HepG2 (cell line): ENCODE data around the gene ZBTB21. TPM values are rescaled to one million over a fixed set of nuclear protein-coding genes. Genes with fewer than 3 reads are reported as not detected.

Source experiments
- ADNP ChIP-seq: sonication (generic); formaldehyde crosslinking; IDR thresholded peaks from 2 replicates; pipeline ENCODE4 v1.4.0; 2020; ENCODE audit warnings: missing genetic modification reagents
- ARNT2 ChIP-seq: sonication (generic); formaldehyde crosslinking; IDR thresholded peaks from 2 replicates; pipeline ENCODE4 v1.8.0; 2022; ENCODE audit warnings: mild to moderate bottlenecking, low read depth, missing genetic modification reagents, moderate library complexity
- ATRX ChIP-seq: sonication (generic); formaldehyde crosslinking; IDR thresholded peaks from 2 replicates; pipeline ENCODE4 v1.4.0; 2020; ENCODE audit warnings: missing genetic modification reagents, borderline replicate concordance
- NFE2L1 ChIP-seq: sonication (generic); formaldehyde crosslinking; IDR thresholded peaks from 2 replicates; pipeline ENCODE4 v1.4.0; 2020; ENCODE audit warnings: missing genetic modification reagents, mild to moderate bottlenecking, borderline replicate concordance
- NR3C1 ChIP-seq: sonication (generic); formaldehyde crosslinking; IDR thresholded peaks from 2 replicates; pipeline ENCODE4 v1.4.0; 2020; ENCODE audit warnings: missing genetic modification reagents
- RAD21 ChIP-seq: fragments of 450-650 bp; formaldehyde crosslinking; IDR thresholded peaks from 2 replicates; pipeline ENCODE4 v1.5.0; 2020; ENCODE audit warnings: mild to moderate bottlenecking
- ZNF430 ChIP-seq: sonication (generic); formaldehyde crosslinking; IDR thresholded peaks from 2 replicates; pipeline ENCODE4 v1.9.0; 2021; ENCODE audit warnings: mild to moderate bottlenecking, missing genetic modification reagents
- ZNF570 ChIP-seq: sonication (generic); formaldehyde crosslinking; IDR thresholded peaks from 2 replicates; pipeline ENCODE4 v1.4.0; 2020; ENCODE audit warnings: mild to moderate bottlenecking, missing genetic modification reagents, borderline replicate concordance
- ZNF776 ChIP-seq: sonication (generic); formaldehyde crosslinking; IDR thresholded peaks from 2 replicates; pipeline ENCODE4 v1.4.0; 2020; ENCODE audit warnings: mild to moderate bottlenecking, missing genetic modification reagents
- polyA plus RNA-seq, 8 experiments: library from polyadenylated mRNA; depleted of rRNA in 3 of 8; stranded (reverse) in 7 of 8; unstranded in 1 of 8; fragments of >200 nt; fragmentation: Illumina TruSeq in 4 of 8; extraction: Trizol in 4 of 8; gene quantifications; 2 replicates each; pipeline versions ENCODE4 v1.2.1 to v1.2.3, GENCODE V29; 2011 to 2016; ENCODE audit warnings: low read depth in 4 of 8, missing spikeins in 1 of 8, mixed read lengths in 1 of 8; ENCODE audit not compliant: insufficient read depth in 1 of 8
- total RNA-seq, 5 experiments: library from RNA; depleted of rRNA; stranded (reverse); fragments of >200 nt; fragmentation: Illumina TruSeq; extraction: Trizol; gene quantifications; 2 replicates each; pipeline ENCODE4 v1.2.3, GENCODE V29; 2016; ENCODE audit warnings: low read depth in 1 of 5
- TF ChIP-seq, protein P1 (sequence below): sonication (generic); formaldehyde crosslinking; IDR thresholded peaks from one replicate; pipeline ENCODE4 v1.5.1; 2020; ENCODE audit warnings: mild to moderate bottlenecking, missing genetic modification reagents; ENCODE audit errors: not compliant biosample characterization
- TF ChIP-seq, protein P2 (sequence below): sonication (generic); formaldehyde crosslinking; IDR thresholded peaks from 2 replicates; pipeline ENCODE4 v1.4.0; 2020; ENCODE audit warnings: missing genetic modification reagents
- TF ChIP-seq, protein P3 (sequence below): sonication (generic); formaldehyde crosslinking; IDR thresholded peaks from 2 replicates; pipeline ENCODE4 v1.5.1; 2020; ENCODE audit warnings: mild to moderate bottlenecking, missing genetic modification reagents, moderate library complexity

ZBTB21 gene
- total and polyA plus RNA-seq, 2 of the 13 experiments (the other 11 are each of a cell fraction or from before 2014, with no cell fraction given), result 4.5 to 6.1 TPM

DNA sequence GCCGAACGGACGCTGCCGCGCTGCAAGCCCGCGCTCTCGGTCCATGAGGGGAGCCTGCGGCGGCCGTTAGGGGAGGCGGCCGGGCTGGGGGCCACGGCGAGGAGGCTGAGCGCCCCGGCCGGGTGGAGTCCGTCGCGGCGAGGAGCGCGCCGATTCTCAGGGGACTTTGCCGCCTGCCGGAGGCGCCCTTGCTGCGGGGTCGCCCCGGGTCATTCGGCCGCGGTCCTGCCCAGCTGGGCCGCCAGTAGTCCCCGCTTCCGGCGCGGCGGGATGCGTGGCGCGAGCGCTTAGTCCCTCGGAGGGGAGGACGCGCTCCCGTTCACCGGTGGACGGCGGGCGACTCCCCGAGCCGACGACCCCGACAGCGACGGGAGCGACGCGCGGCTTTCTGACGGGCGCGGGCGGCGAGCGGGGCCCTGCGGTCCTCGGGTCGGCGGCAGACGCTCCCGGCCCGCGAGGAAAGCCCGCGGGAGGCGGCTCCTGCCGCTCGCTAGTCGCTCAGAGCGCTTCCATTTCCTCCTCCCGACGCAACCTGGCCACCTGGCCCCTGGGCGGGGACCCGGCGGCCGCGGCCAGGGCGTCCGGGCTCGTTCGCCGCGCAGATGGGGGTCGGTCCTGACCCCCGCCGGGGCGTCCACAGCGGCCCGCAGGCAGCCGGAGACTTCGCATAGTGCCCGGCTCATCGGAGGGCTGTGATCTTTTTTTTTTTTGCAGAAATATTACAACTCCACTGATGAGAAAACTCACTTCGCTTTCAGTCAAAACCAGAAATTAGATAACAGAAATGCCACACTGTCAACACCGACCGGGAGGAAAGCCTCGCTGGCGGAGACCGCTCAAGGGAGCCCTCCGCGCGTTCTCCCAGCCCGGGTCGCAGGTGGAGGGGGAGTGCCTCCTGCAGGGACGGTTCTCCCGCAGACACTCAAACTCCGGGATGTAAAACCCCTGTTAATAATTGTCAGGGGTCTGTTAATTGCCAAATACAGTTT lies 641 bp upstream of the ZBTB21 start (continued):
- TF ChIP-seq, protein P1, sequence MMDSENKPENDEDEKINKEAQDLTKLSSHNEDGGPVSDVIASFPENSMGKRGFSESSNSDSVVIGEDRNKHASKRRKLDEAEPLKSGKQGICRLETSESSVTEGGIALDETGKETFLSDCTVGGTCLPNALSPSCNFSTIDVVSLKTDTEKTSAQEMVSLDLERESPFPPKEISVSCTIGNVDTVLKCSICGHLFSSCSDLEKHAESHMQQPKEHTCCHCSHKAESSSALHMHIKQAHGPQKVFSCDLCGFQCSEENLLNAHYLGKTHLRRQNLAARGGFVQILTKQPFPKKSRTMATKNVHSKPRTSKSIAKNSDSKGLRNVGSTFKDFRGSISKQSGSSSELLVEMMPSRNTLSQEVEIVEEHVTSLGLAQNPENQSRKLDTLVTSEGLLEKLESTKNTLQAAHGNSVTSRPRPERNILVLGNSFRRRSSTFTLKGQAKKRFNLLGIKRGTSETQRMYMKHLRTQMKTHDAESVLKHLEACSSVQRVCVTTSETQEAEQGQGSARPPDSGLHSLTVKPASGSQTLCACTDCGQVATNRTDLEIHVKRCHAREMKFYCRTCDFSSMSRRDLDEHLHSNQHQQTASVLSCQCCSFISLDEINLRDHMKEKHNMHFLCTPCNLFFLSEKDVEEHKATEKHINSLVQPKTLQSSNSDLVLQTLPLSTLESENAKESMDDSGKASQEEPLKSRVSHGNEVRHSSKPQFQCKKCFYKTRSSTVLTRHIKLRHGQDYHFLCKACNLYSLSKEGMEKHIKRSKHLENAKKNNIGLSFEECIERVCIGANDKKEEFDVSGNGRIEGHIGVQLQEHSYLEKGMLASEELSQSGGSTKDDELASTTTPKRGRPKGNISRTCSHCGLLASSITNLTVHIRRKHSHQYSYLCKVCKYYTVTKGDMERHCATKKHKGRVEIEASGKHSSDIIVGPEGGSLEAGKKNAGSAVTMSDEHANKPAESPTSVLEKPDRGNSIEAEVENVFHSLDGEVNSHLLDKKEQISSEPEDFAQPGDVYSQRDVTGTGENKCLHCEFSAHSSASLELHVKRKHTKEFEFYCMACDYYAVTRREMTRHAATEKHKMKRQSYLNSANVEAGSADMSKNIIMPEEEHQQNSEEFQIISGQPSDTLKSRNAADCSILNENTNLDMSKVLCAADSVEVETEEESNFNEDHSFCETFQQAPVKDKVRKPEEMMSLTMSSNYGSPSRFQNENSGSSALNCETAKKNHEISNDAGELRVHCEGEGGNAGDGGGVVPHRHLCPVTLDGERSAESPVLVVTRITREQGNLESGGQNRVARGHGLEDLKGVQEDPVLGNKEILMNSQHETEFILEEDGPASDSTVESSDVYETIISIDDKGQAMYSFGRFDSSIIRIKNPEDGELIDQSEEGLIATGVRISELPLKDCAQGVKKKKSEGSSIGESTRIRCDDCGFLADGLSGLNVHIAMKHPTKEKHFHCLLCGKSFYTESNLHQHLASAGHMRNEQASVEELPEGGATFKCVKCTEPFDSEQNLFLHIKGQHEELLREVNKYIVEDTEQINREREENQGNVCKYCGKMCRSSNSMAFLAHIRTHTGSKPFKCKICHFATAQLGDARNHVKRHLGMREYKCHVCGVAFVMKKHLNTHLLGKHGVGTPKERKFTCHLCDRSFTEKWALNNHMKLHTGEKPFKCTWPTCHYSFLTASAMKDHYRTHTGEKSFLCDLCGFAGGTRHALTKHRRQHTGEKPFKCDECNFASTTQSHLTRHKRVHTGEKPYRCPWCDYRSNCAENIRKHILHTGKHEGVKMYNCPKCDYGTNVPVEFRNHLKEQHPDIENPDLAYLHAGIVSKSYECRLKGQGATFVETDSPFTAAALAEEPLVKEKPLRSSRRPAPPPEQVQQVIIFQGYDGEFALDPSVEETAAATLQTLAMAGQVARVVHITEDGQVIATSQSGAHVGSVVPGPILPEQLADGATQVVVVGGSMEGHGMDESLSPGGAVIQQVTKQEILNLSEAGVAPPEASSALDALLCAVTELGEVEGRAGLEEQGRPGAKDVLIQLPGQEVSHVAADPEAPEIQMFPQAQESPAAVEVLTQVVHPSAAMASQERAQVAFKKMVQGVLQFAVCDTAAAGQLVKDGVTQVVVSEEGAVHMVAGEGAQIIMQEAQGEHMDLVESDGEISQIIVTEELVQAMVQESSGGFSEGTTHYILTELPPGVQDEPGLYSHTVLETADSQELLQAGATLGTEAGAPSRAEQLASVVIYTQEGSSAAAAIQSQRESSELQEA (CRISPR knock-in tag), result no peak
- TF ChIP-seq ZNF776 (CRISPR knock-in tag) (peak; percentile 38; the same call in 1 of the 2 replicates), ADNP (CRISPR knock-in tag) (peak; percentile 16; the same call in 1 of the 2 replicates), NR3C1 (CRISPR knock-in tag) (no peak), ZNF430 (no peak), ATRX (CRISPR knock-in tag) (no peak), ARNT2 (CRISPR knock-in tag) (peak; percentile 56; the same call in 1 of the 2 replicates), ZNF570 (CRISPR knock-in tag) (no peak), RAD21 (CRISPR knock-in tag) (peak; percentile 58), NFE2L1 (CRISPR knock-in tag) (no peak)
- TF ChIP-seq, protein P2, sequence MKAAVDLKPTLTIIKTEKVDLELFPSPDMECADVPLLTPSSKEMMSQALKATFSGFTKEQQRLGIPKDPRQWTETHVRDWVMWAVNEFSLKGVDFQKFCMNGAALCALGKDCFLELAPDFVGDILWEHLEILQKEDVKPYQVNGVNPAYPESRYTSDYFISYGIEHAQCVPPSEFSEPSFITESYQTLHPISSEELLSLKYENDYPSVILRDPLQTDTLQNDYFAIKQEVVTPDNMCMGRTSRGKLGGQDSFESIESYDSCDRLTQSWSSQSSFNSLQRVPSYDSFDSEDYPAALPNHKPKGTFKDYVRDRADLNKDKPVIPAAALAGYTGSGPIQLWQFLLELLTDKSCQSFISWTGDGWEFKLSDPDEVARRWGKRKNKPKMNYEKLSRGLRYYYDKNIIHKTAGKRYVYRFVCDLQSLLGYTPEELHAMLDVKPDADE, result no peak
- TF ChIP-seq, protein P3, sequence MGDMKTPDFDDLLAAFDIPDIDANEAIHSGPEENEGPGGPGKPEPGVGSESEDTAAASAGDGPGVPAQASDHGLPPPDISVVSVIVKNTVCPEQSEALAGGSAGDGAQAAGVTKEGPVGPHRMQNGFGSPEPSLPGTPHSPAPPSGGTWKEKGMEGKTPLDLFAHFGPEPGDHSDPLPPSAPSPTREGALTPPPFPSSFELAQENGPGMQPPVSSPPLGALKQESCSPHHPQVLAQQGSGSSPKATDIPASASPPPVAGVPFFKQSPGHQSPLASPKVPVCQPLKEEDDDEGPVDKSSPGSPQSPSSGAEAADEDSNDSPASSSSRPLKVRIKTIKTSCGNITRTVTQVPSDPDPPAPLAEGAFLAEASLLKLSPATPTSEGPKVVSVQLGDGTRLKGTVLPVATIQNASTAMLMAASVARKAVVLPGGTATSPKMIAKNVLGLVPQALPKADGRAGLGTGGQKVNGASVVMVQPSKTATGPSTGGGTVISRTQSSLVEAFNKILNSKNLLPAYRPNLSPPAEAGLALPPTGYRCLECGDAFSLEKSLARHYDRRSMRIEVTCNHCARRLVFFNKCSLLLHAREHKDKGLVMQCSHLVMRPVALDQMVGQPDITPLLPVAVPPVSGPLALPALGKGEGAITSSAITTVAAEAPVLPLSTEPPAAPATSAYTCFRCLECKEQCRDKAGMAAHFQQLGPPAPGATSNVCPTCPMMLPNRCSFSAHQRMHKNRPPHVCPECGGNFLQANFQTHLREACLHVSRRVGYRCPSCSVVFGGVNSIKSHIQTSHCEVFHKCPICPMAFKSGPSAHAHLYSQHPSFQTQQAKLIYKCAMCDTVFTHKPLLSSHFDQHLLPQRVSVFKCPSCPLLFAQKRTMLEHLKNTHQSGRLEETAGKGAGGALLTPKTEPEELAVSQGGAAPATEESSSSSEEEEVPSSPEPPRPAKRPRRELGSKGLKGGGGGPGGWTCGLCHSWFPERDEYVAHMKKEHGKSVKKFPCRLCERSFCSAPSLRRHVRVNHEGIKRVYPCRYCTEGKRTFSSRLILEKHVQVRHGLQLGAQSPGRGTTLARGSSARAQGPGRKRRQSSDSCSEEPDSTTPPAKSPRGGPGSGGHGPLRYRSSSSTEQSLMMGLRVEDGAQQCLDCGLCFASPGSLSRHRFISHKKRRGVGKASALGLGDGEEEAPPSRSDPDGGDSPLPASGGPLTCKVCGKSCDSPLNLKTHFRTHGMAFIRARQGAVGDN, result peak; percentile 67
